ENCODE measurements around the gene PPEF1.

GRCh38 chrX:18810416-18810815 lies 103.0 kb downstream of the PPEF1 start:
- no peak for TF ChIP-seq EP300 (IDR thresholded peaks at IDR 0.05; ENCODE audit: low read length)
- no peak for TF ChIP-seq HOMEZ (CRISPR knock-in tag; IDR thresholded peaks at IDR 0.05)
- TF ChIP-seq, protein P1, sequence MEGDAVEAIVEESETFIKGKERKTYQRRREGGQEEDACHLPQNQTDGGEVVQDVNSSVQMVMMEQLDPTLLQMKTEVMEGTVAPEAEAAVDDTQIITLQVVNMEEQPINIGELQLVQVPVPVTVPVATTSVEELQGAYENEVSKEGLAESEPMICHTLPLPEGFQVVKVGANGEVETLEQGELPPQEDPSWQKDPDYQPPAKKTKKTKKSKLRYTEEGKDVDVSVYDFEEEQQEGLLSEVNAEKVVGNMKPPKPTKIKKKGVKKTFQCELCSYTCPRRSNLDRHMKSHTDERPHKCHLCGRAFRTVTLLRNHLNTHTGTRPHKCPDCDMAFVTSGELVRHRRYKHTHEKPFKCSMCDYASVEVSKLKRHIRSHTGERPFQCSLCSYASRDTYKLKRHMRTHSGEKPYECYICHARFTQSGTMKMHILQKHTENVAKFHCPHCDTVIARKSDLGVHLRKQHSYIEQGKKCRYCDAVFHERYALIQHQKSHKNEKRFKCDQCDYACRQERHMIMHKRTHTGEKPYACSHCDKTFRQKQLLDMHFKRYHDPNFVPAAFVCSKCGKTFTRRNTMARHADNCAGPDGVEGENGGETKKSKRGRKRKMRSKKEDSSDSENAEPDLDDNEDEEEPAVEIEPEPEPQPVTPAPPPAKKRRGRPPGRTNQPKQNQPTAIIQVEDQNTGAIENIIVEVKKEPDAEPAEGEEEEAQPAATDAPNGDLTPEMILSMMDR (IDR thresholded peaks at IDR 0.05 in 2 of 3, conservative IDR thresholded peaks at IDR 0.05 in 1 of 3; ENCODE audit: insufficient read depth in 2 of 3, low read depth in 1 of 3, low read length in 3 of 3), result no peak
- no peak for TF ChIP-seq CHD2 (IDR thresholded peaks at IDR 0.05; ENCODE audit: low read depth, low read length)
